ENCODE data around the gene EXOC6.

DNA sequence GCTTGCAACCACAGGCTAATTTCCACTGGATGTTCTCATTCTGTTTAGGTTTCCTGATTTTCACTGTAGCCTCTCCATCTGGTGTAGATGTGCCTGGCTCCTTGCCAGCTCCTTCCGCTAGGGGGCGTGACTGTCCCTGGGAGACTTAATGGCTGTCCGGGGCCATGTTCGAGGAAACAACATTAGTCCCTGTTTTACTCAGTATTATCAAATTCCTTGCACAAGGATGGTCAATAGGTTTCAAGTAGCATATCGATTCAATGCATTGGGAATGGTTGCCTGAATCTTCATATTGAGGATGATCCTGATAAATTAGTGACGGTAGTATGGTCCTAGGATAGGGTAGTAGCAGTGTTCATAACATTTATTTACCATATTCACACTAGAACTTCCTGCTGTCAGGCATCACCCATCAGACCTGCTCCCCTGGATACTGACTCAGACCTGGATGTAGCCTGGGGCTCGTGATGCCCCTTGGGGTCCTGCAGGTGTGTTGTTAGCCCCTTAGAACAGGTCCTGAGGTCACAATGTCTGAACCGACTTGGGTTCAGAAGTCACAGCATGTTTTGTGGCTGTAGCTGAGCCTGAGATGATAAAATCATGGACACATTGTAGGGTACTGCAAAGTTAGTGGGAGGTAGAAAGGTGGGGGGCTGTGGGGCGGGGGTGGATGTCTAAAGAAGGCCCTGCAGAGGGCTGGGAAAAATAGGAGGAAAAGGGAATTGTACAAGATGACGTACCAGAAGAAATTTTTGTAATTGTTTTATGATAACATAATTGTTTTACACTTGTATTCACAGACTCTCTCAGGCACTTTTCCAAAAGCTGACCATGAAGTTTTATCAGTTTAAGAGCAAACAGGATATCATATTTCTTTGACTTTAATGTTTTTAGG, 8.9 kb upstream of the EXOC6 start:
- TF ChIP-seq RAD21 (conservative IDR thresholded peaks at IDR 0.05) (no peak), POLR2AphosphoS5 (IDR thresholded peaks at IDR 0.05) (no peak), EP300 (conservative IDR thresholded peaks at IDR 0.05; ENCODE audit: poor library complexity, severe bottlenecking) (no peak), EZH2 (IDR thresholded peaks at IDR 0.05; ENCODE audit: borderline replicate concordance, insufficient read depth, low read length, poor library complexity, severe bottlenecking) (no peak)
- TF ChIP-seq, protein P1, sequence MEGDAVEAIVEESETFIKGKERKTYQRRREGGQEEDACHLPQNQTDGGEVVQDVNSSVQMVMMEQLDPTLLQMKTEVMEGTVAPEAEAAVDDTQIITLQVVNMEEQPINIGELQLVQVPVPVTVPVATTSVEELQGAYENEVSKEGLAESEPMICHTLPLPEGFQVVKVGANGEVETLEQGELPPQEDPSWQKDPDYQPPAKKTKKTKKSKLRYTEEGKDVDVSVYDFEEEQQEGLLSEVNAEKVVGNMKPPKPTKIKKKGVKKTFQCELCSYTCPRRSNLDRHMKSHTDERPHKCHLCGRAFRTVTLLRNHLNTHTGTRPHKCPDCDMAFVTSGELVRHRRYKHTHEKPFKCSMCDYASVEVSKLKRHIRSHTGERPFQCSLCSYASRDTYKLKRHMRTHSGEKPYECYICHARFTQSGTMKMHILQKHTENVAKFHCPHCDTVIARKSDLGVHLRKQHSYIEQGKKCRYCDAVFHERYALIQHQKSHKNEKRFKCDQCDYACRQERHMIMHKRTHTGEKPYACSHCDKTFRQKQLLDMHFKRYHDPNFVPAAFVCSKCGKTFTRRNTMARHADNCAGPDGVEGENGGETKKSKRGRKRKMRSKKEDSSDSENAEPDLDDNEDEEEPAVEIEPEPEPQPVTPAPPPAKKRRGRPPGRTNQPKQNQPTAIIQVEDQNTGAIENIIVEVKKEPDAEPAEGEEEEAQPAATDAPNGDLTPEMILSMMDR (IDR thresholded peaks at IDR 0.05; ENCODE audit: poor library complexity, severe bottlenecking): no peak

Measured in neural cell (in vitro differentiated cells).